Neural cell (in vitro differentiated cells): ENCODE data around the gene MYLK. TPM values are rescaled to one million over a fixed set of nuclear protein-coding genes. Genes with fewer than 3 reads are reported as not detected.
"Not testable (repeated sequence)": the region's sequence is repeated elsewhere in the genome, so short reads cannot be mapped to it uniquely, and the experiment has no call there.

Experiments
- H2AFZ ChIP-seq: fragments of 200-600, 300-800 bp; sonication (generic), shearing (Covaris generic); 2 replicates; pipeline ENCODE4 v1.6.0; 2014; ENCODE audit warnings: low read depth, mild to moderate bottlenecking, antibody characterized with exemption, low read length, moderate library complexity
- H3F3A ChIP-seq: fragments of 200-600 bp; shearing (Covaris generic); 2 replicates; pipeline ENCODE4 v1.6.1; 2016; ENCODE audit warnings: mild to moderate bottlenecking, moderate library complexity, mixed read lengths, antibody characterized with exemption, low read length; ENCODE audit not compliant: insufficient read depth, poor library complexity, severe bottlenecking
- H3K27ac ChIP-seq: fragments of 200-600, 300-800 bp; sonication (generic), shearing (Covaris generic); 2 replicates; pipeline ENCODE4 v1.5.1; 2014; ENCODE audit warnings: mild to moderate bottlenecking, low read length, moderate library complexity
- H3K27me3 ChIP-seq: fragments of 300-800, 200-600 bp; sonication (generic), shearing (Covaris generic); 2 replicates; pipeline ENCODE4 v1.6.0; 2014; ENCODE audit warnings: mild to moderate bottlenecking, low read depth, low read length, moderate library complexity; ENCODE audit not compliant: insufficient read depth
- H3K36me3 ChIP-seq: fragments of 300-800, 200-600 bp; sonication (generic), shearing (Covaris generic); 2 replicates; pipeline ENCODE4 v1.5.1; 2014; ENCODE audit warnings: mild to moderate bottlenecking, antibody characterized with exemption, low read length, moderate library complexity; ENCODE audit not compliant: insufficient read depth
- H3K4me2 ChIP-seq: fragments of 300-800, 200-600 bp; sonication (generic), shearing (Covaris generic); 2 replicates; pipeline ENCODE4 v1.6.0; 2014; ENCODE audit warnings: mild to moderate bottlenecking, low read length
- H3K4me3 ChIP-seq: fragments of 300-800, 200-600 bp; sonication (generic), shearing (Covaris generic); 2 replicates; pipeline ENCODE4 v1.5.1; 2014; ENCODE audit warnings: mild to moderate bottlenecking, low read length, moderate library complexity
- H3K79me2 ChIP-seq: fragments of 200-600 bp; shearing (Covaris generic); replicated peaks from 2 replicates; pipeline ENCODE4 v1.6.0; 2014; ENCODE audit warnings: mild to moderate bottlenecking, low read length, moderate library complexity; ENCODE audit not compliant: insufficient read depth
- H3K9ac ChIP-seq: fragments of 300-800, 200-600 bp; sonication (generic), shearing (Covaris generic); 2 replicates; pipeline ENCODE4 v1.6.1; 2016; ENCODE audit warnings: mild to moderate bottlenecking, low read length, mixed read lengths
- H3K9me2 ChIP-seq: fragments of 200-600 bp; shearing (Covaris generic); 2 replicates; pipeline ENCODE4 v1.6.1; 2016; ENCODE audit warnings: mild to moderate bottlenecking, low read length, mixed read lengths; ENCODE audit not compliant: insufficient read depth
- H3K9me3 ChIP-seq: fragments of 200-600, 300-800 bp; sonication (generic), shearing (Covaris generic); 2 replicates; pipeline ENCODE4 v1.6.1; 2016; ENCODE audit warnings: mild to moderate bottlenecking, mixed run types, low read length, moderate library complexity, mixed read lengths
- H4K20me1 ChIP-seq: fragments of 200-600 bp; shearing (Covaris generic); 2 replicates; pipeline ENCODE4 v1.6.1; 2016; ENCODE audit warnings: mild to moderate bottlenecking, mixed run types; ENCODE audit not compliant: insufficient read depth
- EP300 ChIP-seq: fragments of 450-650 bp; conservative IDR thresholded peaks from 2 replicates; pipeline ENCODE4 v1.6.1; 2014; ENCODE audit warnings: antibody characterized with exemption, mild to moderate bottlenecking, moderate library complexity; ENCODE audit not compliant: poor library complexity, severe bottlenecking
- EZH2 ChIP-seq: fragments of 200-600, 300-800 bp; shearing (Covaris generic), sonication (generic); IDR thresholded peaks from 2 replicates; pipeline ENCODE4 v1.6.1; 2014; ENCODE audit warnings: antibody characterized with exemption, low read length, borderline replicate concordance, mild to moderate bottlenecking; ENCODE audit not compliant: insufficient read depth, poor library complexity, severe bottlenecking
- MXI1 ChIP-seq: fragments of 450-650 bp; conservative IDR thresholded peaks from 2 replicates; pipeline ENCODE4 v1.6.1; 2014; ENCODE audit warnings: antibody characterized with exemption, mild to moderate bottlenecking; ENCODE audit not compliant: poor library complexity, severe bottlenecking
- POLR2AphosphoS5 ChIP-seq: IDR thresholded peaks from 2 replicates; pipeline ENCODE4 v1.6.1; 2012
- RAD21 ChIP-seq: fragments of 450-650 bp; conservative IDR thresholded peaks from 2 replicates; pipeline ENCODE4 v1.6.1; 2014; ENCODE audit warnings: antibody characterized with exemption, mild to moderate bottlenecking, moderate library complexity
- SMC3 ChIP-seq: fragments of 450-650 bp; conservative IDR thresholded peaks from 2 replicates; pipeline ENCODE4 v1.6.1; 2014; ENCODE audit warnings: antibody characterized with exemption, mild to moderate bottlenecking, moderate library complexity; ENCODE audit not compliant: poor library complexity
- TAF1 ChIP-seq: IDR thresholded peaks from 2 replicates; pipeline ENCODE4 v1.6.1; 2012; ENCODE audit warnings: low read depth
- polyA plus RNA-seq: library from polyadenylated mRNA; depleted of rRNA; stranded (reverse); fragments of >200 nt; gene quantifications from 2 replicates; pipeline ENCODE4 v1.2.3, GENCODE V29; 2014
- TF ChIP-seq, protein P1 (sequence below): fragments of 450-650 bp; IDR thresholded peaks from 2 replicates; pipeline ENCODE4 v1.5.1; 2014; ENCODE audit warnings: antibody characterized with exemption, mild to moderate bottlenecking, moderate library complexity; ENCODE audit not compliant: poor library complexity, severe bottlenecking
- TF ChIP-seq, protein P2 (sequence below): IDR thresholded peaks from 2 replicates; pipeline ENCODE4 v1.6.1; 2012; ENCODE audit warnings: borderline replicate concordance

Gene MYLK
- polyA plus RNA-seq, 1 donor from 2014 or later: 0.43 TPM

DNA sequence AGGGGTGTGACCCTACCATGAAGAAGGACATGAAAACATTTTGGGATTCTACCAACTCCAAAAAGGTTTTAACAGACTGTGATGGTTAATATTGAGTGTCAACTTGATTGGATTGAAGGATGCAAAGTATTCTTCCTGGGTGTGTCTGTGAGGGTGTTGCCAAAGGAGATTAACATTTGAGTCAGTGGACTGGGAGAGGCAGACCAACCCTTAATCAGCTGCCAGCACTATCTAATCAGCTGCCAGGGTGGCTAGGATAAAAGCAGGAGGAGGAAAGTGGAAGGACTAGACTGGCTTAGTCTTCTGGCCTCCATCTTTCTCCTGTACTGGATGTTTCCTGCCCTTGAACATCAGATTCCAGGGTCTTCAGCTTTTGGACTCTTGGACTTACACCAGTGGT, 283.3 kb downstream of the MYLK start:
- not testable (repeated sequence) for H3F3A ChIP-seq, H3K9me3 ChIP-seq, H4K20me1 ChIP-seq, H3K4me2 ChIP-seq, H3K27me3 ChIP-seq, H3K9me2 ChIP-seq, H3K79me2 ChIP-seq, H2AFZ ChIP-seq, H3K4me3 ChIP-seq, H3K27ac ChIP-seq, H3K9ac ChIP-seq, H3K36me3 ChIP-seq

DNA sequence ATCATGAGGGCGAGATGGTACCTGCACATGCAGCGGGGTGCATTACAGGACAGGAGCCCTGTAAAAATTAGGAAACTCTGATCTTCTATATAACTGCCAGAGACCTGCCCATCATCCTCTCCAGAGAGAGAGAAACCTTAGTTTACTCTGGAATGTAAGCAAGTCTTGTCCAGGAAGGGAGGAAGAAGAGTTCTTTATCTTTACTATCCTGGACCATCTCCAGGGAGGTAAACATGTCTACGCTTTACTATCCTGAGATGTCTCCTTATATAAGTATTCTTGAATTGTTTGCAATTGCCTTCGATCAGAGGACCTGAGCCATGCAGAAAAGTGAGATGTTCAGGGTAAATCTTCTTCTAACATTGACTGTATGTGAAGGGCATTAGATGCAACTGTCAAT, 286.6 kb downstream of the MYLK start:
- Histone ChIP-seq H3K79me2 (no peaks in the 10 kb centered on the region), H3K9me2 (no peaks in the 10 kb centered on the region), H3K9me3 (no peaks in the 10 kb centered on the region), H3K27ac (no peak overlapping the region), H3K9ac (no peak overlapping the region), H3K36me3 (no peaks in the 10 kb centered on the region), H2AFZ (no peak overlapping the region), H3F3A (no peaks in the 10 kb centered on the region), H3K4me3 (no peak overlapping the region), H4K20me1 (no peaks in the 10 kb centered on the region), H3K27me3 (no peaks in the 10 kb centered on the region), H3K4me2 (no peak overlapping the region)
- TF ChIP-seq, protein P1, sequence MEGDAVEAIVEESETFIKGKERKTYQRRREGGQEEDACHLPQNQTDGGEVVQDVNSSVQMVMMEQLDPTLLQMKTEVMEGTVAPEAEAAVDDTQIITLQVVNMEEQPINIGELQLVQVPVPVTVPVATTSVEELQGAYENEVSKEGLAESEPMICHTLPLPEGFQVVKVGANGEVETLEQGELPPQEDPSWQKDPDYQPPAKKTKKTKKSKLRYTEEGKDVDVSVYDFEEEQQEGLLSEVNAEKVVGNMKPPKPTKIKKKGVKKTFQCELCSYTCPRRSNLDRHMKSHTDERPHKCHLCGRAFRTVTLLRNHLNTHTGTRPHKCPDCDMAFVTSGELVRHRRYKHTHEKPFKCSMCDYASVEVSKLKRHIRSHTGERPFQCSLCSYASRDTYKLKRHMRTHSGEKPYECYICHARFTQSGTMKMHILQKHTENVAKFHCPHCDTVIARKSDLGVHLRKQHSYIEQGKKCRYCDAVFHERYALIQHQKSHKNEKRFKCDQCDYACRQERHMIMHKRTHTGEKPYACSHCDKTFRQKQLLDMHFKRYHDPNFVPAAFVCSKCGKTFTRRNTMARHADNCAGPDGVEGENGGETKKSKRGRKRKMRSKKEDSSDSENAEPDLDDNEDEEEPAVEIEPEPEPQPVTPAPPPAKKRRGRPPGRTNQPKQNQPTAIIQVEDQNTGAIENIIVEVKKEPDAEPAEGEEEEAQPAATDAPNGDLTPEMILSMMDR: no peak
- TF ChIP-seq EP300 (no peak), MXI1 (no peak), TAF1 (no peak), SMC3 (no peak), EZH2 (no peak), POLR2AphosphoS5 (no peak), RAD21 (no peak)
- TF ChIP-seq, protein P2, sequence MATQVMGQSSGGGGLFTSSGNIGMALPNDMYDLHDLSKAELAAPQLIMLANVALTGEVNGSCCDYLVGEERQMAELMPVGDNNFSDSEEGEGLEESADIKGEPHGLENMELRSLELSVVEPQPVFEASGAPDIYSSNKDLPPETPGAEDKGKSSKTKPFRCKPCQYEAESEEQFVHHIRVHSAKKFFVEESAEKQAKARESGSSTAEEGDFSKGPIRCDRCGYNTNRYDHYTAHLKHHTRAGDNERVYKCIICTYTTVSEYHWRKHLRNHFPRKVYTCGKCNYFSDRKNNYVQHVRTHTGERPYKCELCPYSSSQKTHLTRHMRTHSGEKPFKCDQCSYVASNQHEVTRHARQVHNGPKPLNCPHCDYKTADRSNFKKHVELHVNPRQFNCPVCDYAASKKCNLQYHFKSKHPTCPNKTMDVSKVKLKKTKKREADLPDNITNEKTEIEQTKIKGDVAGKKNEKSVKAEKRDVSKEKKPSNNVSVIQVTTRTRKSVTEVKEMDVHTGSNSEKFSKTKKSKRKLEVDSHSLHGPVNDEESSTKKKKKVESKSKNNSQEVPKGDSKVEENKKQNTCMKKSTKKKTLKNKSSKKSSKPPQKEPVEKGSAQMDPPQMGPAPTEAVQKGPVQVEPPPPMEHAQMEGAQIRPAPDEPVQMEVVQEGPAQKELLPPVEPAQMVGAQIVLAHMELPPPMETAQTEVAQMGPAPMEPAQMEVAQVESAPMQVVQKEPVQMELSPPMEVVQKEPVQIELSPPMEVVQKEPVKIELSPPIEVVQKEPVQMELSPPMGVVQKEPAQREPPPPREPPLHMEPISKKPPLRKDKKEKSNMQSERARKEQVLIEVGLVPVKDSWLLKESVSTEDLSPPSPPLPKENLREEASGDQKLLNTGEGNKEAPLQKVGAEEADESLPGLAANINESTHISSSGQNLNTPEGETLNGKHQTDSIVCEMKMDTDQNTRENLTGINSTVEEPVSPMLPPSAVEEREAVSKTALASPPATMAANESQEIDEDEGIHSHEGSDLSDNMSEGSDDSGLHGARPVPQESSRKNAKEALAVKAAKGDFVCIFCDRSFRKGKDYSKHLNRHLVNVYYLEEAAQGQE: no peak
